HepG2 (cell line): ENCODE results near the gene CKMT2.

ENCODE experiments used
- KAT8 ChIP-seq: IDR thresholded peaks from 2 replicates; pipeline ENCODE4 v1.6.1; 2016; ENCODE audit warnings: missing genetic modification reagents, missing compliant biosample characterization
- ZNF205 ChIP-seq: IDR thresholded peaks from 2 replicates; pipeline ENCODE4 v1.6.1; 2018; ENCODE audit warnings: missing biosample characterization, missing genetic modification reagents
- TF ChIP-seq, protein P1 (sequence below): sonication (generic); formaldehyde crosslinking; IDR thresholded peaks from 2 replicates; pipeline ENCODE4 v1.4.0; 2020; ENCODE audit warnings: missing genetic modification reagents
- TF ChIP-seq, protein P2 (sequence below), 2 experiments: sonication (generic) in 1 of 2; formaldehyde crosslinking in 1 of 2; IDR thresholded peaks; 2 replicates each; pipeline versions ENCODE4 v1.5.1 to v1.6.1; 2011 to 2020; ENCODE audit warnings: borderline replicate concordance in 1 of 2, low read depth in 1 of 2, low read length in 1 of 2, mild to moderate bottlenecking in 1 of 2, missing genetic modification reagents in 1 of 2, moderate library complexity in 1 of 2
- TF ChIP-seq, protein P3 (sequence below): IDR thresholded peaks from 2 replicates; pipeline ENCODE4 v1.6.1; 2012; ENCODE audit warnings: inconsistent platforms
- TF ChIP-seq, protein P4 (sequence below): sonication (generic); formaldehyde crosslinking; IDR thresholded peaks from 2 replicates; pipeline ENCODE4 v1.4.0; 2020; ENCODE audit warnings: missing genetic modification reagents, low read depth, mild to moderate bottlenecking, borderline replicate concordance

DNA sequence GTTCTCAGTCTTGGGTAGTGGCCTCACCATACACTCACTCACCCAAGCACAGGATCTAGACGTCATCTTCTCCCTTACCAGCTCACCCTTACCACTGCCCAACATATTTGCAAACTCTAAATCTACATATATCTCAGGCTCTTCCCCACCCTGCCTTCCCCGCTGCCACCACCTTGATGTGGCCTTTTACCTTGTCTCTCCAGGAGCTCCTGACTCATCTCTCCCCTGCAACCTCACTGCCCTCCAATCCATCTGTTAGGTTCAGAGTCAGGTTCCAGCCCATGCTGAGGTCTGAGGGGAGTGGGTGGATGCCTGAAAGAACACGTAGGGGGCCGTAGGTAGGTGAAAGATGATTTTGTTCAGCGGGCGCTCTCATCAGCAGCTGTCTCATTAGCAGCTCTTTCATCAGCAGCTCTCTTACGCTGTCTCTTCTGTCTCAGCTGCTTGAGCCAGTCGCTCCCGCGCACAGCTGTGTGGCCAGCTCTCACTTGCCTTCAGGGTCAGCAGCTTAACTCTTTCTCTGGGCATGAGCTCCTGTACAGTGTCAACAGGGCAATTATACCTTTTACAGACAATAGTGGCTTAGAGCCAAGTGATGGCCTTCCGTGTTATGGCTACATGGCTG lies 23.1 kb upstream of the CKMT2 start:
- TF ChIP-seq, protein P1, sequence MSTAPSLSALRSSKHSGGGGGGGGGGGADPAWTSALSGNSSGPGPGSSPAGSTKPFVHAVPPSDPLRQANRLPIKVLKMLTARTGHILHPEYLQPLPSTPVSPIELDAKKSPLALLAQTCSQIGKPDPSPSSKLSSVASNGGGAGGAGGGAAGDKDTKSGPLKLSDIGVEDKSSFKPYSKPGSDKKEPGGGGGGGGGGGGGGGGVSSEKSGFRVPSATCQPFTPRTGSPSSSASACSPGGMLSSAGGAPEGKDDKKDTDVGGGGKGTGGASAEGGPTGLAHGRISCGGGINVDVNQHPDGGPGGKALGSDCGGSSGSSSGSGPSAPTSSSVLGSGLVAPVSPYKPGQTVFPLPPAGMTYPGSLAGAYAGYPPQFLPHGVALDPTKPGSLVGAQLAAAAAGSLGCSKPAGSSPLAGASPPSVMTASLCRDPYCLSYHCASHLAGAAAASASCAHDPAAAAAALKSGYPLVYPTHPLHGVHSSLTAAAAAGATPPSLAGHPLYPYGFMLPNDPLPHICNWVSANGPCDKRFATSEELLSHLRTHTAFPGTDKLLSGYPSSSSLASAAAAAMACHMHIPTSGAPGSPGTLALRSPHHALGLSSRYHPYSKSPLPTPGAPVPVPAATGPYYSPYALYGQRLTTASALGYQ (CRISPR knock-in tag), result no peak
- TF ChIP-seq, protein P2, sequence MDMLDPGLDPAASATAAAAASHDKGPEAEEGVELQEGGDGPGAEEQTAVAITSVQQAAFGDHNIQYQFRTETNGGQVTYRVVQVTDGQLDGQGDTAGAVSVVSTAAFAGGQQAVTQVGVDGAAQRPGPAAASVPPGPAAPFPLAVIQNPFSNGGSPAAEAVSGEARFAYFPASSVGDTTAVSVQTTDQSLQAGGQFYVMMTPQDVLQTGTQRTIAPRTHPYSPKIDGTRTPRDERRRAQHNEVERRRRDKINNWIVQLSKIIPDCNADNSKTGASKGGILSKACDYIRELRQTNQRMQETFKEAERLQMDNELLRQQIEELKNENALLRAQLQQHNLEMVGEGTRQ (IDR thresholded peaks at IDR 0.05; ENCODE audit: low read depth, low read length), result no peak
- TF ChIP-seq, protein P2 (CRISPR knock-in tag; IDR thresholded peaks at IDR 0.05; ENCODE audit: borderline replicate concordance), result no peak
- TF ChIP-seq, protein P3, sequence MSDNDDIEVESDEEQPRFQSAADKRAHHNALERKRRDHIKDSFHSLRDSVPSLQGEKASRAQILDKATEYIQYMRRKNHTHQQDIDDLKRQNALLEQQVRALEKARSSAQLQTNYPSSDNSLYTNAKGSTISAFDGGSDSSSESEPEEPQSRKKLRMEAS, result no peak
- TF ChIP-seq, protein P4, sequence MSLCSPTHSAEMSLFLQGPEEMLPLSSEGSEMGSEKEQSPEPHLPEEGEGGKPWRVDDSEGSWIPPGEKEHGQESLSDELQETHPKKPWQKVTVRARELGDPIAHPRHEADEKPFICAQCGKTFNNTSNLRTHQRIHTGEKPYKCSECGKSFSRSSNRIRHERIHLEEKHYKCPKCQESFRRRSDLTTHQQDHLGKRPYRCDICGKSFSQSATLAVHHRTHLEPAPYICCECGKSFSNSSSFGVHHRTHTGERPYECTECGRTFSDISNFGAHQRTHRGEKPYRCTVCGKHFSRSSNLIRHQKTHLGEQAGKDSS (CRISPR knock-in tag), result no peak
- no peak for TF ChIP-seq ZNF205 (CRISPR knock-in tag)
- TF ChIP-seq KAT8 (CRISPR knock-in tag), result no peak
